Transverse colon (tissue), 4 donors: ENCODE data around the gene PALB2.
"Not testable (repeated sequence)": the region's sequence is repeated elsewhere in the genome, so short reads cannot be mapped to it uniquely, and the experiment has no call there.

ENCODE experiments used
- POLR2AphosphoS5 ChIP-seq, 3 donors: sonication (generic); formaldehyde crosslinking; IDR thresholded peaks; one replicate each; pipeline ENCODE4 v1.6.1; 2016; ENCODE audit warnings: antibody characterized with exemption in 3 of 3
- TF ChIP-seq, protein P1 (sequence below), 5 experiments: fragments of 200-600 bp in 3 of 5; fragments of 450-650 bp in 2 of 5; sonication (generic) in 3 of 5; IDR thresholded peaks; 1 replicate in 2 of 5; 2 replicates in 3 of 5; pipeline ENCODE4 v1.5.1; 2016 to 2017; ENCODE audit warnings: antibody characterized with exemption in 5 of 5, inconsistent platforms in 3 of 5, mild to moderate bottlenecking in 2 of 5, moderate library complexity in 1 of 5

DNA sequence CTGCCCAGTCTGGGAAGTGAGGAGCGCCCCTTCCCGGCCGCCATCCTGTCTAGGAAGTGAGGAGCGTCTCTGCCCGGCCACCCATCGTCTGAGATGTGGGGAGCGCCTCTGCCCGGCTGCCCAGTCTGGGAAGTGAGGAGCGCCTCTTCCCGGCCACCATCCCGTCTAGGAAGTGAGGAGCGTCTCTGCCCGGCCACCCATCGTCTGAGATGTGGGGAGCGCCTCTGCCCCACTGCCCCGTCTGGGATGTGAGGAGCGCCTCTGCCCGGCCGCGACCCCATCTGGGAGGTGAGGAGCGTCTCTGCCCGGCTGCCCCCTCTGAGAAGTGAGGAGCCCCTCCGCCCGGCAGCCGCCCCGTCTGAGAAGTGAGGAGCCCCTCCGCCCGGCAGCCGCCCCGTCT lies 57.8 kb downstream of the PALB2 start:
- TF ChIP-seq, protein P1, sequence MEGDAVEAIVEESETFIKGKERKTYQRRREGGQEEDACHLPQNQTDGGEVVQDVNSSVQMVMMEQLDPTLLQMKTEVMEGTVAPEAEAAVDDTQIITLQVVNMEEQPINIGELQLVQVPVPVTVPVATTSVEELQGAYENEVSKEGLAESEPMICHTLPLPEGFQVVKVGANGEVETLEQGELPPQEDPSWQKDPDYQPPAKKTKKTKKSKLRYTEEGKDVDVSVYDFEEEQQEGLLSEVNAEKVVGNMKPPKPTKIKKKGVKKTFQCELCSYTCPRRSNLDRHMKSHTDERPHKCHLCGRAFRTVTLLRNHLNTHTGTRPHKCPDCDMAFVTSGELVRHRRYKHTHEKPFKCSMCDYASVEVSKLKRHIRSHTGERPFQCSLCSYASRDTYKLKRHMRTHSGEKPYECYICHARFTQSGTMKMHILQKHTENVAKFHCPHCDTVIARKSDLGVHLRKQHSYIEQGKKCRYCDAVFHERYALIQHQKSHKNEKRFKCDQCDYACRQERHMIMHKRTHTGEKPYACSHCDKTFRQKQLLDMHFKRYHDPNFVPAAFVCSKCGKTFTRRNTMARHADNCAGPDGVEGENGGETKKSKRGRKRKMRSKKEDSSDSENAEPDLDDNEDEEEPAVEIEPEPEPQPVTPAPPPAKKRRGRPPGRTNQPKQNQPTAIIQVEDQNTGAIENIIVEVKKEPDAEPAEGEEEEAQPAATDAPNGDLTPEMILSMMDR (IDR thresholded peaks at IDR 0.05), result not testable (repeated sequence)
- TF ChIP-seq POLR2AphosphoS5 (IDR thresholded peaks at IDR 0.05), result not testable (repeated sequence)
